ENCODE results near the gene TAP2.
"Not testable (repeated sequence)": the region's sequence is repeated elsewhere in the genome, so short reads cannot be mapped to it uniquely, and the experiment has no call there.

TAP2 gene

GRCh38 chr6:32832535-32832934 is 6.0 kb downstream of the TAP2 start:
- DNase-seq = no peak

- DNase-seq = no peak
These were observed 7.6 kb downstream of the TAP2 start for GRCh38 chr6:32830936-32831335.

- no peak for DNase-seq
These were observed 8.5 kb downstream of the TAP2 start for GRCh38 chr6:32830017-32830416.

- no peak for DNase-seq
These were observed 9.0 kb downstream of the TAP2 start for GRCh38 chr6:32829495-32829894.

GRCh38 chr6:32827025-32827424 is 11.5 kb downstream of the TAP2 start:
- no peak for DNase-seq

GRCh38 chr6:32825966-32826365 is 12.6 kb downstream of the TAP2 start:
- DNase-seq = no peak

GRCh38 chr6:32819729-32820128 is 18.8 kb downstream of the TAP2 start:
- no peak for DNase-seq

GRCh38 chr6:32818867-32819266 is 19.7 kb downstream of the TAP2 start:
- no peak for DNase-seq

- peak in 1 of 2 donors; percentile 47 for DNase-seq
These were observed 21.8 kb downstream of the TAP2 start, which contains the start of gene HLA-DOB for GRCh38 chr6:32816746-32817204. TSS of gene HLA-DOB (minus strand) at chr6:32817002. CDS start at chr6:32816951, 51 bp downstream.

- DNase-seq = no peak
These were observed 22.5 kb downstream of the TAP2 start for GRCh38 chr6:32815996-32816395.

- no peak for DNase-seq
These were observed 23.4 kb downstream of the TAP2 start for GRCh38 chr6:32815115-32815514.

- no peak for DNase-seq
These were observed 24.4 kb downstream of the TAP2 start for GRCh38 chr6:32814145-32814544.

GRCh38 chr6:32809171-32809570 is 29.4 kb downstream of the TAP2 start:
- DNase-seq = no peak

- DNase-seq = no peak
These were observed 31.4 kb downstream of the TAP2 start for GRCh38 chr6:32807020-32807580.

- DNase-seq = not testable (repeated sequence)
These were observed 33.1 kb downstream of the TAP2 start for GRCh38 chr6:32805404-32805803.

GRCh38 chr6:32803416-32803815 is 35.1 kb downstream of the TAP2 start:
- no peak for DNase-seq

- no peak for DNase-seq
These were observed 38.8 kb downstream of the TAP2 start for GRCh38 chr6:32799740-32800139.

GRCh38 chr6:32799168-32799567 is 39.4 kb downstream of the TAP2 start:
- DNase-seq = no peak

- peak; percentile 77 to 79 for DNase-seq
These were observed 41.4 kb downstream of the TAP2 start for GRCh38 chr6:32796848-32797776.

- DNase-seq = peak in 1 of 2 donors; percentile 7
These were observed 44.0 kb downstream of the TAP2 start for GRCh38 chr6:32794510-32794909.

- no peak for DNase-seq
These were observed 45.6 kb downstream of the TAP2 start for GRCh38 chr6:32792901-32793435.

- no peak for DNase-seq
These were observed 48.2 kb downstream of the TAP2 start for GRCh38 chr6:32790306-32790705.

Data from CD4-positive, alpha-beta T cell treated with Interleukin-4 for 1 hour (primary cell).